ENCODE results near the gene SPATS2L.

SPATS2L gene

GRCh38 chr2:200340508-200341224, 34.2 kb downstream of the SPATS2L start:
- Histone ChIP-seq H3K9me3 (ENCODE audit: control insufficient read depth, insufficient read depth, low read length) (no peaks in the 10 kb centered on the region), H3K4me1 (ENCODE audit: control insufficient read depth, low read length) (no peaks in the 10 kb centered on the region), H3K4me3 (ENCODE audit: low read length) (no peak overlapping the region), H3K79me2 (ENCODE audit: control insufficient read depth, low read length) (no peaks in the 10 kb centered on the region), H4K20me1 (ENCODE audit: control insufficient read depth, insufficient read depth, low read depth, low read length) (no peaks in the 10 kb centered on the region), H3K36me3 (ENCODE audit: control insufficient read depth, low read length) (no peaks in the 10 kb centered on the region), H3F3A (ENCODE audit: control insufficient read depth, insufficient read depth) (no peaks in the 10 kb centered on the region), H3K27ac (ENCODE audit: low read depth, low read length) (no peak overlapping the region), H3K27me3 (ENCODE audit: control insufficient read depth, low read length) (no peaks in the 10 kb centered on the region), H3K9me2 (replicated peaks; ENCODE audit: control insufficient read depth, low read length) (no peaks in the 10 kb centered on the region), H3K4me2 (ENCODE audit: low read length) (no peak overlapping the region)
- TF ChIP-seq, protein P1, sequence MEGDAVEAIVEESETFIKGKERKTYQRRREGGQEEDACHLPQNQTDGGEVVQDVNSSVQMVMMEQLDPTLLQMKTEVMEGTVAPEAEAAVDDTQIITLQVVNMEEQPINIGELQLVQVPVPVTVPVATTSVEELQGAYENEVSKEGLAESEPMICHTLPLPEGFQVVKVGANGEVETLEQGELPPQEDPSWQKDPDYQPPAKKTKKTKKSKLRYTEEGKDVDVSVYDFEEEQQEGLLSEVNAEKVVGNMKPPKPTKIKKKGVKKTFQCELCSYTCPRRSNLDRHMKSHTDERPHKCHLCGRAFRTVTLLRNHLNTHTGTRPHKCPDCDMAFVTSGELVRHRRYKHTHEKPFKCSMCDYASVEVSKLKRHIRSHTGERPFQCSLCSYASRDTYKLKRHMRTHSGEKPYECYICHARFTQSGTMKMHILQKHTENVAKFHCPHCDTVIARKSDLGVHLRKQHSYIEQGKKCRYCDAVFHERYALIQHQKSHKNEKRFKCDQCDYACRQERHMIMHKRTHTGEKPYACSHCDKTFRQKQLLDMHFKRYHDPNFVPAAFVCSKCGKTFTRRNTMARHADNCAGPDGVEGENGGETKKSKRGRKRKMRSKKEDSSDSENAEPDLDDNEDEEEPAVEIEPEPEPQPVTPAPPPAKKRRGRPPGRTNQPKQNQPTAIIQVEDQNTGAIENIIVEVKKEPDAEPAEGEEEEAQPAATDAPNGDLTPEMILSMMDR (IDR thresholded peaks at IDR 0.05; ENCODE audit: low read depth, low read length, poor library complexity, severe bottlenecking) = no peak
- no peak for TF ChIP-seq EZH2phosphoT487 (IDR thresholded peaks at IDR 0.05; ENCODE audit: borderline replicate concordance, low read length)

- Histone ChIP-seq H3K9me2 (replicated peaks; ENCODE audit: control insufficient read depth, low read length) (no peaks in the 10 kb centered on the region), H3K4me3 (ENCODE audit: low read length) (no peak overlapping the region), H3K27me3 (ENCODE audit: control insufficient read depth, low read length) (no peaks in the 10 kb centered on the region), H3F3A (ENCODE audit: control insufficient read depth, insufficient read depth) (no peaks in the 10 kb centered on the region), H3K27ac (ENCODE audit: low read depth, low read length) (no peak overlapping the region), H3K9me3 (ENCODE audit: control insufficient read depth, insufficient read depth, low read length) (no peaks in the 10 kb centered on the region), H3K4me2 (ENCODE audit: low read length) (no peak overlapping the region), H3K4me1 (ENCODE audit: control insufficient read depth, low read length) (no peaks in the 10 kb centered on the region), H3K79me2 (ENCODE audit: control insufficient read depth, low read length) (no peaks in the 10 kb centered on the region), H3K36me3 (ENCODE audit: control insufficient read depth, low read length) (no peaks in the 10 kb centered on the region), H4K20me1 (ENCODE audit: control insufficient read depth, insufficient read depth, low read depth, low read length) (no peaks in the 10 kb centered on the region)
- TF ChIP-seq, protein P1 (IDR thresholded peaks at IDR 0.05; ENCODE audit: low read depth, low read length, poor library complexity, severe bottlenecking) = no peak
Observed at GRCh38 chr2:200341376-200341775, 34.9 kb downstream of the SPATS2L start.

DNA sequence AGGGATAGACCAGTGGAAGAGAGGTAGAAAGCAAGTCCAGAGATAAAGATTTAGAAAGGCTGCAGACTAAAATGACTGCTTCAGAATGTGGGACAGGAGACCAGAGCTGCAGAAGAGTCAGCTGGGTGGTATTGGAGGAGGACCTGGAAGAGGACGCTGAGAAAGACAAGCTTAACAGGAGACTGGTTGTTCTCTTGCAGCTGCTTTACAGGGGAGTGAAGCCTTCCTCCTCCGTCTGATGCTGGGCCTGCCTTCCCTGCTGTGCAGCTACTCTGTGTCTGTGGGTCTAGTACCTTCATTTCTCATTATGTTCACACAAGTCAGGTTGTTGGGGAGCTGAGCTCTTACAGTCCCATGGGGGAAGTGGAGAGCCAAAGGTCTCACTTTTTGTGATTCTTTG, 35.7 kb downstream of the SPATS2L start:
- Histone ChIP-seq H3K9me2 (replicated peaks; ENCODE audit: control insufficient read depth, low read length) (no peaks in the 10 kb centered on the region), H3F3A (ENCODE audit: control insufficient read depth, insufficient read depth) (no peaks in the 10 kb centered on the region), H3K4me2 (ENCODE audit: low read length) (no peak overlapping the region), H3K27me3 (ENCODE audit: control insufficient read depth, low read length) (no peaks in the 10 kb centered on the region), H3K79me2 (ENCODE audit: control insufficient read depth, low read length) (no peaks in the 10 kb centered on the region), H3K27ac (ENCODE audit: low read depth, low read length) (no peak overlapping the region), H3K4me1 (ENCODE audit: control insufficient read depth, low read length) (no peaks in the 10 kb centered on the region), H4K20me1 (ENCODE audit: control insufficient read depth, insufficient read depth, low read depth, low read length) (no peaks in the 10 kb centered on the region), H3K36me3 (ENCODE audit: control insufficient read depth, low read length) (no peaks in the 10 kb centered on the region), H3K4me3 (ENCODE audit: low read length) (no peak overlapping the region), H3K9me3 (ENCODE audit: control insufficient read depth, insufficient read depth, low read length) (no peaks in the 10 kb centered on the region)
- TF ChIP-seq EZH2phosphoT487 (IDR thresholded peaks at IDR 0.05; ENCODE audit: borderline replicate concordance, low read length) = no peak
- TF ChIP-seq, protein P1 (IDR thresholded peaks at IDR 0.05; ENCODE audit: low read depth, low read length, poor library complexity, severe bottlenecking) = no peak
